GM21786 (cell line): Measurements from ENCODE around the gene ANKRD34B.
"Not testable (repeated sequence)": the region's sequence is repeated elsewhere in the genome, so short reads cannot be mapped to it uniquely, and the experiment has no call there.

Source experiments
- ATAC-seq: cut with Tn5 transposase; IDR thresholded peaks from one replicate; pipeline ENCODE4 v1.9.1; 2021; ENCODE audit not compliant: unreplicated experiment

Gene ANKRD34B

DNA sequence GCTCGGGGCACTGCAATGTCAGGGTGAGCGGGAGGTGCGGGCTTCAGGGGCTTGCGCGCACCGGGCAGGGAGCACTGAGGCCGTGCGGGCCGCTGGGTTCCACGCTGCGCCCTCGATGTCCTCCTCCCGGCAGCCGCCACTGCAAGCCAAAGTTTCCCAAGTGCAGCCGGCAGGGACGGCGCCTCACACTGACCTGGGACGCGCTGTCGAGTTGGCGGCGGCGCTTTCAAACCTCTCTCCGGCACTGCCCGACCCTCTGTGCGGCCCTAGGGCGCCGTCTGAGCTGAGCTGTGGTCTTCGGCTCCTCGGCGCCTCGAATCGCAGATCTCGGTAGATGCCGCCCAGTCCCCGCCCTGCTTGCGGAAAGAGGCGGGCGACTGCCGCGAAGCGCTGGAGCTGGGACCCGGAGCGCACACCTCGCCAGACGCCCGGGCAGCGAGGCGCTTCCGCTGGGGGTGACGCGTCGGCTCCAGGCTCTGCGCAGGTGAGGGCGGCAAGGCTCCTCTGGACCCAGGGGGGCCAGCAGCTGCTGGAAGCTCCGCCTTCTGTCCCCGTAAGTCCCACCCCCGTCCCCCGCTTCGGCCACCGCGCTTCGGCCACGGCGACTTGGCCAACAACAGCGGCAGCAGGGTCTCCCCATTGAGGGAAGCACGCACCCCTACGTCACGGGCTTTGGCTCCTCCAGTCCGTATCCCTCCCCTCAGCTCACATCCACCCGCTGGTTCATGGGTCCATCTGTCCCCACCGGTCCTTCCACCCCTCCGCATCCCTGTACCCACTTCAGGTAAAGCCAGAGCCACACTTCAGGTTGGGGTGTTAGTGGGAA lies at the start of gene ANKRD34B:
Gene ANKRD34B, minus strand, starts transcription at position 320 of the 826 bp plus-strand sequence. CDS start 10,261 bp downstream, outside the sequence.
- ATAC-seq = no peak

DNA sequence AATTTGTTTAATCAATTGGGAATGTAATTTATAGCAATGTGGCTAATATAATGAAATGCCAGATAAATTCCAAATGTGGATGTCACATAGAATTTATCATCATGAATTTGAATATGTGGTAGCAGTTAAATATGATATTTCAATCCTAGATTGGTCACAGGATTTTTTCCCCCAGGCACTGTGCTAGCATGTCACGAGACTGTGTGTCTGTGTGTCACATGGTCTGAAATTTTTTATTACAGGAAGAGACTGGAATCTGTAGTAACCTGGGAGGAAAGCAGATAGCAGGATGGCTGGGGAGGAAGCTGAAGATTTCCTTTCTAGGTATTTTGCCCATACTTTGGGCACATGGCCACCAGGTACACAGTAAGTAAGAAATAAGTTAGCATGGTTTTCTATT lies 49.0 kb upstream of the ANKRD34B start:
- ATAC-seq = no peak

DNA sequence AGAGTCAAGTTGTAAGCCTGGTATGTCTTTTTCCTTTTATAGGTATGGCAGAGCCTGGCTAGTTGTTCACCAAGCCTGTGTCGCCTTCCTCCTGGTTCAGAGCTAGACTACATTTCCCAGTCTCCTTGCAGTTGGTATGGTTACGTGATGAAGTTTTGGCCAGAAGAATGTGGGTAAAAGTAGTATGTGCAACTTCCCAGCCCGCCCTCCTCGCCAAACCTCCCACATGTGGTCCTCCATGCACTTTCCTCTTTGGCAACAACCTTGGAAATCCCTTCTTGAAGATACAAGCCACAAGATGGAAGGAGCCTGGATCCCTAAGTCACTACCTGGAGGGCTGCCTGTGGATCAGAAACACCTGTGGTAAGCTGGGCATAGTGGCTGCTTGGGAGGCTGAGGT lies 48.4 kb upstream of the ANKRD34B start:
- no peak for ATAC-seq

DNA sequence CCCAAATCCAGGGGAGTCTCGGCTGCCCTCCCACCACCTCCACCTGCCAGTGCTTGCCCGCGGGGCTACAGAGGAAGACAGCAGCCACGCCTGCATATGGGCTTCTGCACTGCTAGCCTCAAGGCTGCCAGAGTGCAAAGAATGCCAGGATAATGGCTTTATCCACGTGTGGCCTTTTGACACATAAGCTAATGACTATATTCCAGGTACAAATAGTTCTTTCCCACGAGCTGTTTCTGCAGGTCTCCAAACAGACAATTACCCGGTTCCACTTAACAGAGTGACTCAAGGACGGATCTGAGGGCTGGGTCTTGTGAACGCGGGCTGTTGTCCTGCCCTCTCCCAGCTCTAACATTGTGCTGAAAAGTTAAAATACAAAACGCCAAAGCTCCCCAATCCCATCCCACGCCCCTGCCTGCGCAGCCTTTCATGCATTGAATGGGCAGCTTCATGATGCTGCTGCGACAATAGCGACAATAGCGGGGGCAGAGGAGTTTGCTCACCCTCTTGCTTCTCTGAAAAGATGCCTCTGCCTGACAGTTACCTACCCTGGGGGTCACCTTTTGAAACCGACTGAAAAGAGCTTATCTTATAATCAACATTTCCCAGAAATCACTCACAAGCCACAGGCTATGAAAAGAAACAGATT lies 45.3 kb upstream of the ANKRD34B start:
- ATAC-seq = no peak

GRCh38 chr5:80609692-80610091 lies 39.6 kb upstream of the ANKRD34B start:
- no peak for ATAC-seq

DNA sequence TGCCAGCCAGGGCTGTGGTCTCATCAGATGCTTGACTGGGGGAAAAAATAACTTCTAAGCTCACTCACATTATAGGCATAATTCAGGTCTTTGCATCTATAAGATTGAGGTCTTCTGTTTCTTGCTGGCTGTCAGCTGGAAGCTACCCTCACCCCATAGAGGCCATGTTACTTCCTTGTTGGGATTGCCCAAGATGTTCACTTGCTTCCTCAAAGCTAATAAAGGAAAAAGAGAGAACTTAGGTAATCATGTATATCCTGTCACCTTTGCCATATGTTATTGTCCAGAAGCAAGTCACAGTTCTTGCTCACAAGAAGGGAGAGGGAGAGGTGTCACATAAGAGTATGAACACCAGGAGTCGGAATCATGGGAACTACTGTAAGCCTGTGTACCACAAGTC lies 38.7 kb upstream of the ANKRD34B start:
- no peak for ATAC-seq

GRCh38 chr5:80607832-80608231 lies 37.8 kb upstream of the ANKRD34B start:
- ATAC-seq = peak; percentile 92

GRCh38 chr5:80607343-80607742 lies 37.3 kb upstream of the ANKRD34B start:
- no peak for ATAC-seq

GRCh38 chr5:80600943-80601693 lies 31.0 kb upstream of the ANKRD34B start:
- no peak for ATAC-seq

- no peak for ATAC-seq
Observed at GRCh38 chr5:80597500-80597899, 27.4 kb upstream of the ANKRD34B start.

DNA sequence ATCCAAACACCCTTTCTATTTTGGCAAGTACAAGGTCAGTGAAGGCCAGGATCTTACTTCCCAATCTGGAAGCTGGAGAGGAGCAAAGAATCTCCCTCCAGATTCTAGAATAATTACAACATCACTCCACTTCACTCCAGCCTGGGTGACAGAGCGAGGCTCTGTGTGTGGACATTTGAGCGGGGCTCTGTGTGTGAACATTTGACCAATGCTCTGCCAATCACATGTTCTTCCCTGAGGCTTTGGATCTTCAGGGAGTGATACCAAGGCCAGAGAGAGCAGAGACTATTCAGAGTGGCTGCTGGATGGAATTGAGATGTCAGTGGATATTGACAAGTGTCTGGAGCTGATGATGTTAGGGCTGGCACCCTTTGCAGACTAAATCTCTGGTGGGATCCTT lies 24.7 kb upstream of the ANKRD34B start:
- no peak for ATAC-seq

DNA sequence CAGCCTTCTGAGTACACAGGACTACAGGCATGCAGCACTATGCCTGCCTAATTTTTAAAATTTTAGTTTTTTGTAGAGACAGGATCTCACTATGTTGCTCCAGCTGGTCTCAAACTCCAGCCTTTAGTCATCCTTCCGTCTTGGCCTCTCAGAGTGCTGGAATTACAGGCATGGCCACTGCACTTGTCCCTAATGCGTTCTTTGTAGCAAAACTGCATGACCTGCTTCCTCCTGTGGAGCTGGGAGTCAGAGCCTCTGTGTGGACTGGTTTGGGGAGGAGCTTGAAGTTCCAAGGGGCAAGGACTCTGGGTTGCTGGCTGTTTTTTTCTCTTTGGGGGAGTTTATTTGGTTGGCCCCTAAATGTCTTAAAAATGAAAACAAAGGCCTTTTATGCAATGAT lies 22.7 kb upstream of the ANKRD34B start:
- ATAC-seq = no peak

DNA sequence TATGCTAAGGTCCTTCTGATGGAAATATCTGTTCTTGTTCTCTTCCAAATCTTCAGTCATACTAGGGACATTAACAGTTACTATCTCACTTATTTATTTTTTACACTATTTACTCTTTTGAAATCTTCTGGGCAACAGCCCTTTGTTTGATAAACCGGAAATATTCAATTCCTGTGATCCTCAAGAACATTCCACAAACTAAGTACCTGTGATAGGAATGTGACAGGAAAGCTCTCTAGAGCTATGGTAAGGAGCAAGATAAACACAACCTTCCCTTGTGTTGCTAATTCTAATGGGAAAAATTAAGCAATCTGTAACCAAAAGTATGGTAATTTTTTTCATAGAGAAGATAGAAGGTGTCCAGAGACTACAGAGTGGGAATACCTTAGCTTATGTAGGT lies 22.0 kb upstream of the ANKRD34B start:
- no peak for ATAC-seq

GRCh38 chr5:80591352-80591751 lies 21.3 kb upstream of the ANKRD34B start:
- ATAC-seq = no peak

- no peak for ATAC-seq
Observed at GRCh38 chr5:80590766-80591165, 20.7 kb upstream of the ANKRD34B start.

DNA sequence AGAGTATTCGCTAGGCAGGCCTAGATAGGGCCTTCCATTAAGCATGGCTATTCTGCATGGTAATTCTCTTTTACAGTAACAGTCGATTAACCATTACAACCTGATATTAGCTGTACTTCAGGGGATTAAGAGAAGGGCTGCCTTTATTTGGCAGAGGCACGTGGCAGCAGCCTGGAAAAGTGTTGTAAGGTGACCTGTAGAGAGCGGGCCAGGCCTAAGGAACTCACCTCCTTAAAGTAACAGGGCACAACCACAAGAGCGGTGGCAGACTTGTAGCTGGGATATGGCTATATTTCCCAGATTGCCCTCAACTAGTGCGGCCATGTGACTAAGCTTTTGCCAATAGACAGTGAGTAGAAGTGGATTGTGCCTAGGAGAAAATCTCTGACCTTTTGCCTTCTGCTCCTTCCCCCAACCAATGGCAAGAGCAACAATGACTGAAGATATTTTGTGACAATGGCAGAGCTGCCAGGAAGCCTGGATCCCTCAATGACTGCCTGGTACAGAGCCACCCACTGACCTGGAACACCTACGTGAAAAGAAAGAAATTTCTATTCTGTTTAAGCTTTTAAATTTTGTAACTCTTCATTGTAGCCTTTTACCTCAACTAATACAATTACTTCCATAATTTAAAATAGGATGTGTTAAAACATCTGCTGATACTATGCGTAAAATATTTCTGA lies 18.9 kb upstream of the ANKRD34B start:
- ATAC-seq = no peak

- ATAC-seq = no peak
Observed at GRCh38 chr5:80584770-80585169, 14.7 kb upstream of the ANKRD34B start.

GRCh38 chr5:80580291-80580690 lies 10.2 kb upstream of the ANKRD34B start:
- ATAC-seq = not testable (repeated sequence)

DNA sequence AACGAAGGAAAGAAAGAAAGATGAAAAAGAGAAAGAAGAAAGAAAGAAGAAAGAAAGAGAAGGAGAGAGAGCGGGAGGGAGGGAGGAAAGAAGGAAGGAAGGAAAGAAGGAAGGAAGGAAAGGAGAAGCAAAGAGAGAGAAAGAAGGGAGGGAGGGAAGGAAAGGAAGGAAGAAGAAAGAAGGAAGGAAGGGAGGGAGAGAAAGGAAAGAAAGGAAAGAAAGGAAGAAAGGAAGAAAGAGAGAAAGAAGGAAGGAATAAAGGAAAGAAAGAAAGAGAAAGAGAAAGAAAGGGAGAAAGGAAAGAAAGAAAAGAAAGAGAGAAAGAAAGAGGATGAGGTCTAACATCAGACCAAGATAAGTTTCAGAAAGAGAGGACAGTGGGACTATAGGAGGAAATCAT lies 9.0 kb upstream of the ANKRD34B start:
- ATAC-seq = no peak

- ATAC-seq = no peak
Observed at GRCh38 chr5:80577707-80578106, 7.6 kb upstream of the ANKRD34B start.

DNA sequence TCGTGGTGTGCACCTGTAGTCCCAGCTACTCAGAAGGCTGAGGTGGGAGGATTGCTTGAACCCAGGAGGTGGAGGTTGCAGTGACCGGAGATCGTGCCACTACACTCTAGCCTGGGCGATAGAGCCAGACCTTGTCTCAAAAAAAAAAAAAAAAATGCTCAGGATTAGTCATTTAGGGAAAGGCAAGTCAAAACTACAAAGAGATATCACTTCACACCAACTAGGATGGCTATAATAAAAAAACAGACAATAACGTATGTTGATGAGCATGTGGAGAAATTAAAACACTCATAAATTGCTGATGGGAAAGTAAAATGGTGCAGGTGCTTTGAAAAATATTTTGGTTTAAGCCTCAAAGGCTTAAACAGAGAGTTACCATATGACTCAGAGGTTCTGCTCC lies 6.3 kb upstream of the ANKRD34B start:
- ATAC-seq = no peak
